ENCODE measurements around the gene CD164.
"Not testable (repeated sequence)": the region's sequence is repeated elsewhere in the genome, so short reads cannot be mapped to it uniquely, and the experiment has no call there.

DNA sequence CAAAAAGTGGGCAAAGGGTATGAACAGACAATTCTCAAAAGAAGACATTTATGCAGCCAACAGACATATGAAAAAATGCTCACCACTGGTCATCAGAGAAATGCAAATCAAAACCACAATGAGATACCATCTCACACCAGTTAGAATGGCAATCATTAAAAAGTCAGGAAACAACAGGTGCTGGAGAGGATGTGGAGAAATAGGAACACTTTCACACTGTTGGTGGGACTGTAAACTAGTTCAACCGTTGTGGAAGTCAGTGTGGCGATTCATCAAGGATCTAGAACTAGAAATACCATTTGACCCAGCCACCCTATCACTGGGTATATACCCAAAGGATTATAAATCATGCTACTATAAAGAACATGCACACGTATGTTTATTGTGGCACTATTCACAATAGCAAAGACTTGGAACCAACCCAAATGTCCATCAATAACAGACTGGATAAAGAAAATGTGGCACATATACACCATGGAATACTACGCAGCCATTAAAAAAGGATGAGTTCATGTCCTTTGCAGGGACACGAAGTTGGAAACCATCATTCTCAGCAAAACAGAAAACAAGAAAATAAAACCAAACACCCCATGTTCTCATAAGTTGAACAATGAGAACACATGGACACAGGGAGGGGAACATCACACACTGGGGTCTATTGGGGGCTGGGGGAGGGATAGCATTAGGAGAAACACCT is 17.7 kb downstream of the CD164 start:
- TF ChIP-seq, protein P1, sequence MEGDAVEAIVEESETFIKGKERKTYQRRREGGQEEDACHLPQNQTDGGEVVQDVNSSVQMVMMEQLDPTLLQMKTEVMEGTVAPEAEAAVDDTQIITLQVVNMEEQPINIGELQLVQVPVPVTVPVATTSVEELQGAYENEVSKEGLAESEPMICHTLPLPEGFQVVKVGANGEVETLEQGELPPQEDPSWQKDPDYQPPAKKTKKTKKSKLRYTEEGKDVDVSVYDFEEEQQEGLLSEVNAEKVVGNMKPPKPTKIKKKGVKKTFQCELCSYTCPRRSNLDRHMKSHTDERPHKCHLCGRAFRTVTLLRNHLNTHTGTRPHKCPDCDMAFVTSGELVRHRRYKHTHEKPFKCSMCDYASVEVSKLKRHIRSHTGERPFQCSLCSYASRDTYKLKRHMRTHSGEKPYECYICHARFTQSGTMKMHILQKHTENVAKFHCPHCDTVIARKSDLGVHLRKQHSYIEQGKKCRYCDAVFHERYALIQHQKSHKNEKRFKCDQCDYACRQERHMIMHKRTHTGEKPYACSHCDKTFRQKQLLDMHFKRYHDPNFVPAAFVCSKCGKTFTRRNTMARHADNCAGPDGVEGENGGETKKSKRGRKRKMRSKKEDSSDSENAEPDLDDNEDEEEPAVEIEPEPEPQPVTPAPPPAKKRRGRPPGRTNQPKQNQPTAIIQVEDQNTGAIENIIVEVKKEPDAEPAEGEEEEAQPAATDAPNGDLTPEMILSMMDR (optimal IDR thresholded peaks at IDR 0.05 in 1 of 3, IDR thresholded peaks at IDR 0.05 in 1 of 3, conservative IDR thresholded peaks at IDR 0.05 in 1 of 3; ENCODE audit: extremely low read depth in 1 of 3, insufficient read depth in 2 of 3, low read length in 3 of 3), result not testable (repeated sequence)
- not testable (repeated sequence) for TF ChIP-seq EZH2 (IDR thresholded peaks at IDR 0.05; ENCODE audit: low read length)

Data from keratinocyte (primary cell).